Loucy (cell line): ENCODE measurements around the gene ZBTB21.

ENCODE experiments used
- H2AFZ ChIP-seq: fragments of 200-600 bp; sonication (generic); 2 replicates; pipeline ENCODE4 v1.6.0; 2016; ENCODE audit warnings: antibody characterized with exemption, mild to moderate bottlenecking, low read length, moderate library complexity
- H3F3A ChIP-seq: fragments of 200-600 bp; 2 replicates; pipeline ENCODE4 v1.6.0; 2016; ENCODE audit warnings: antibody characterized with exemption, low read depth, mild to moderate bottlenecking
- H3K27me3 ChIP-seq: fragments of 200-600 bp; sonication (generic); 2 replicates; pipeline ENCODE4 v1.6.1; 2014; ENCODE audit warnings: low read length, mild to moderate bottlenecking; ENCODE audit not compliant: insufficient read depth, poor library complexity, severe bottlenecking
- H3K36me3 ChIP-seq: fragments of 200-600 bp; sonication (generic); 2 replicates; pipeline ENCODE4 v1.6.1; 2016; ENCODE audit warnings: low read length; ENCODE audit not compliant: insufficient read depth
- H3K4me1 ChIP-seq: fragments of 200-600 bp; sonication (generic); 2 replicates; pipeline ENCODE4 v1.5.1; 2014; ENCODE audit warnings: low read length, mild to moderate bottlenecking; ENCODE audit not compliant: insufficient read depth, poor library complexity, severe bottlenecking
- H3K4me2 ChIP-seq: fragments of 200-600 bp; sonication (generic); 2 replicates; pipeline ENCODE4 v1.6.0; 2014; ENCODE audit warnings: antibody characterized with exemption, low read length, low read depth, mild to moderate bottlenecking; ENCODE audit not compliant: poor library complexity, severe bottlenecking
- H3K4me3 ChIP-seq: fragments of 200-600 bp; sonication (generic); 2 replicates; pipeline ENCODE4 v1.5.1; 2014; ENCODE audit warnings: low read length, mild to moderate bottlenecking, mixed read lengths; ENCODE audit not compliant: poor library complexity, severe bottlenecking
- H3K79me2 ChIP-seq: fragments of 200-600 bp; sonication (generic); 2 replicates; pipeline ENCODE4 v1.6.1; 2014; ENCODE audit warnings: low read length; ENCODE audit not compliant: insufficient read depth
- H3K9ac ChIP-seq: fragments of 200-600 bp; sonication (generic); 2 replicates; pipeline ENCODE4 v1.6.0; 2014; ENCODE audit warnings: mild to moderate bottlenecking, low read depth, low read length, moderate library complexity; ENCODE audit not compliant: poor library complexity, severe bottlenecking
- H3K9me2 ChIP-seq: fragments of 200-600 bp; sonication (generic); replicated peaks from 2 replicates; pipeline ENCODE4 v1.6.1; 2016; ENCODE audit warnings: low read depth, low read length, mixed read lengths
- H3K9me3 ChIP-seq: fragments of 200-600 bp; sonication (generic); 2 replicates; pipeline ENCODE4 v1.6.1; 2014; ENCODE audit warnings: mild to moderate bottlenecking, antibody characterized with exemption, low read length, low read depth; ENCODE audit not compliant: insufficient read depth
- H4K20me1 ChIP-seq: fragments of 200-600 bp; sonication (generic); 2 replicates; pipeline ENCODE4 v1.6.0; 2014; ENCODE audit warnings: antibody characterized with exemption, low read length, mild to moderate bottlenecking; ENCODE audit not compliant: insufficient read depth, poor library complexity, severe bottlenecking
- EZH2phosphoT487 ChIP-seq: fragments of 200-600 bp; IDR thresholded peaks from 2 replicates; pipeline ENCODE4 v1.6.1; 2018; ENCODE audit warnings: antibody characterized with exemption, mild to moderate bottlenecking, moderate library complexity, borderline replicate concordance
- TF ChIP-seq, protein P1 (sequence below): fragments of 200-600 bp; sonication (generic); conservative IDR thresholded peaks from 2 replicates; pipeline ENCODE4 v1.5.1; 2014; ENCODE audit warnings: mild to moderate bottlenecking, antibody characterized with exemption, low read length

ZBTB21 gene

DNA sequence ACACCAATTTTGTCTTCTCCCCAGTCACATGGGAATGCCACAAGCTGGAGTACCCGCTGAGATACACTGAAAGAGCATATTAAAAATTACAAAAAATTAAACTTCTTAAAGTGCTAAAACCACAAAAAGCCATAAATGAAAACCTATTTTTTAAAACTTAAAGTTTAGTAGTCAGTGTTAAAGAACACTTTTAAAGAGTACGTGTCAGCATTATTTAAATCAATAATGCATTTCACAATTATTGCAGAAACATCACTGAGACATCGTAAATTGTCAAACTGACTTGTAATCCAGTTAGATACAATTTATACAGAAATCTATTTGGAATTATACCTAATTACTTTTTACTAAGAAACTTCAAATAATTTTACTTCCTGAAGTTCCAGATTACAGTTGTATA, 22.9 kb downstream of the ZBTB21 start:
- Histone ChIP-seq H3K4me2 (no peak overlapping the region), H3F3A (no peaks in the 10 kb centered on the region), H3K4me1 (peaks cover 7% of the 10 kb centered on the region), H3K79me2 (no peaks in the 10 kb centered on the region), H3K9ac (no peak overlapping the region), H3K36me3 (peaks cover 20% of the 10 kb centered on the region; the same call in 1 of the 2 replicates), H3K9me3 (peaks cover 5% of the 10 kb centered on the region; the same call in 1 of the 2 replicates), H2AFZ (no peak overlapping the region), H3K27me3 (no peaks in the 10 kb centered on the region), H3K9me2 (no peaks in the 10 kb centered on the region), H3K4me3 (no peak overlapping the region), H4K20me1 (no peaks in the 10 kb centered on the region)
- no peak for TF ChIP-seq EZH2phosphoT487
- TF ChIP-seq, protein P1, sequence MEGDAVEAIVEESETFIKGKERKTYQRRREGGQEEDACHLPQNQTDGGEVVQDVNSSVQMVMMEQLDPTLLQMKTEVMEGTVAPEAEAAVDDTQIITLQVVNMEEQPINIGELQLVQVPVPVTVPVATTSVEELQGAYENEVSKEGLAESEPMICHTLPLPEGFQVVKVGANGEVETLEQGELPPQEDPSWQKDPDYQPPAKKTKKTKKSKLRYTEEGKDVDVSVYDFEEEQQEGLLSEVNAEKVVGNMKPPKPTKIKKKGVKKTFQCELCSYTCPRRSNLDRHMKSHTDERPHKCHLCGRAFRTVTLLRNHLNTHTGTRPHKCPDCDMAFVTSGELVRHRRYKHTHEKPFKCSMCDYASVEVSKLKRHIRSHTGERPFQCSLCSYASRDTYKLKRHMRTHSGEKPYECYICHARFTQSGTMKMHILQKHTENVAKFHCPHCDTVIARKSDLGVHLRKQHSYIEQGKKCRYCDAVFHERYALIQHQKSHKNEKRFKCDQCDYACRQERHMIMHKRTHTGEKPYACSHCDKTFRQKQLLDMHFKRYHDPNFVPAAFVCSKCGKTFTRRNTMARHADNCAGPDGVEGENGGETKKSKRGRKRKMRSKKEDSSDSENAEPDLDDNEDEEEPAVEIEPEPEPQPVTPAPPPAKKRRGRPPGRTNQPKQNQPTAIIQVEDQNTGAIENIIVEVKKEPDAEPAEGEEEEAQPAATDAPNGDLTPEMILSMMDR = no peak

DNA sequence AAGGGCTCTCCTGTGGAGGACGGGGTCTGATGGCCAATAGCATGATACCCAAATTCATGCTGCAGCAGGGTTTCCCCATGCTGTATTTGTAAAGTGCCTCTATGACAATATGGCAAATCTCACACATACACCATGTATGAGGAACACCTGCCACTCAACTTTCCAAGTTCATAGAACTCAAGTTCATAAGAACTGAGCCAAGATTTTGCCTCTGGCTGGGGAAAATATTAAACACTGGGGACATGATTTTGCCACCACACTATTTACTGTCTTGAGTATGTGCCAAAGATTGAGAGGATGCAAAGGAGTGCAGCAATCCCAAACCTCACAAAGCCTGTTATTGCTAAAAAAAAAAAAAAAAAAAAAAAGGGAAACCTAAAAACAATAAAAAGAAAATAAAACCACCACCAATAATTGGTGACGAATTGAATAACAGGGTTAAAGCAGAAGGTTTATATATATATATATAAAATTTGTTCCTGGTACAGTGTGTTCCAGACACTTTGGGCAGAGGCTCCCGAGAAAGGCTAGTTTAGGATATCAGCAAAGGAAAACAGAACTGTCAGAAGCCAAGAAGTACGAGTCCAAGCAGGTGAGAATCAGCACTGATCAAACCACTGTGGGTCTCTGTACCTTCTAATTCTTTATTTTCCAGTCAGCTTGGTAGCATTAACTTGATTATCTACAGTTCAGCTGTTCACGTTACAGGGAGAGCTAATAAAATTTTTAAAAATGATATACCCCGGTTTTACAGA, 24.3 kb downstream of the ZBTB21 start:
- Histone ChIP-seq H3K9me3 (peaks cover 5% of the 10 kb centered on the region; the same call in 1 of the 2 replicates), H2AFZ (no peak overlapping the region), H3K79me2 (no peaks in the 10 kb centered on the region), H3K36me3 (peaks cover 6% of the 10 kb centered on the region; the same call in 1 of the 2 replicates), H3K4me1 (peaks cover 7% of the 10 kb centered on the region), H3K4me3 (no peak overlapping the region), H4K20me1 (no peaks in the 10 kb centered on the region), H3K4me2 (no peak overlapping the region), H3K9me2 (no peaks in the 10 kb centered on the region), H3K9ac (no peak overlapping the region), H3K27me3 (no peaks in the 10 kb centered on the region), H3F3A (no peaks in the 10 kb centered on the region)
- TF ChIP-seq, protein P1 = no peak
- TF ChIP-seq EZH2phosphoT487 = no peak

DNA sequence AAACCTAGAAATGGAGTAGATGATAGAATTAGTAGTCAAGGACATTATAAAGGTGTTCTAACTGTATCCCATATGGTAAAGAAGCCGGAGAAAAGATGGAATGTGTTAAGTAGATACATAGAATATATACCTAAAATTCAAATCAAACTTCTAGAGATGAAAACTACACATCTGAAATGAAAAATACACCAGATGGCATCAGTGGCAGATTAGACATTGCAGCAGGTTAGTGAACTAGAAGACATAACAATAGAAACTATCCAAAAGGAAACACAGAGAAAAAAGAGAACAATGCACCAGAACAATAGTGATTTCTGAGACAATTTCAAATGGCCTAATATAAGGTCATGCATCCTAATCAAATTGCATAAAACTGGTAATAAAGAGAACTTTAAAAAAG, 26.9 kb downstream of the ZBTB21 start:
- Histone ChIP-seq H3K9ac (no peak overlapping the region), H3K79me2 (no peaks in the 10 kb centered on the region), H3K9me2 (no peaks in the 10 kb centered on the region), H3K27me3 (no peaks in the 10 kb centered on the region), H3K36me3 (no peaks in the 10 kb centered on the region), H3K4me2 (no peak overlapping the region), H2AFZ (no peak overlapping the region), H3K9me3 (peaks cover 13% of the 10 kb centered on the region; the same call in 1 of the 2 replicates), H4K20me1 (no peaks in the 10 kb centered on the region), H3F3A (no peaks in the 10 kb centered on the region), H3K4me1 (peaks cover 7% of the 10 kb centered on the region), H3K4me3 (no peak overlapping the region)
- TF ChIP-seq, protein P1 = no peak
- TF ChIP-seq EZH2phosphoT487 = no peak
